Fibroblast of lung (primary cell): ENCODE results near the gene PAX7. TPM values are rescaled to one million over a fixed set of nuclear protein-coding genes. Genes with fewer than 3 reads are reported as not detected.

Source experiments
- DNase-seq, 2 donors: peaks; one replicate each; pipeline versions ENCODE4 v3.0.0 to v3.0.0-alpha.2; 2010; ENCODE audit warnings: low read depth in 2 of 2
- H2AFZ ChIP-seq: 2 replicates; pipeline ENCODE4 v1.5.1; 2012; ENCODE audit warnings: low read length, control low read depth, inconsistent platforms
- H3K27ac ChIP-seq: 2 replicates; pipeline ENCODE4 v1.5.1; 2011; ENCODE audit warnings: low read length, control low read depth; ENCODE audit not compliant: insufficient read depth
- H3K27me3 ChIP-seq: 2 replicates; pipeline ENCODE4 v1.5.1; 2011; ENCODE audit warnings: mild to moderate bottlenecking, low read length; ENCODE audit not compliant: control insufficient read depth, insufficient read depth
- H3K36me3 ChIP-seq: 2 replicates; pipeline ENCODE4 v1.5.1; 2011; ENCODE audit warnings: low read length; ENCODE audit not compliant: control insufficient read depth, insufficient read depth
- H3K4me1 ChIP-seq: 2 replicates; pipeline ENCODE4 v1.5.1; 2011; ENCODE audit warnings: low read length; ENCODE audit not compliant: control insufficient read depth, insufficient read depth; ENCODE audit errors: extremely low read depth
- H3K4me2 ChIP-seq: 2 replicates; pipeline ENCODE4 v1.5.1; 2011; ENCODE audit warnings: low read length, control low read depth; ENCODE audit not compliant: insufficient read depth; ENCODE audit errors: extremely low read depth
- H3K4me3 ChIP-seq, 4 experiments: fragments of 200-600 bp in 1 of 4; sonication (generic) in 1 of 4; replicated peaks in 1 of 4; 2 replicates each; pipeline ENCODE4 v1.5.1; 2011 to 2016; ENCODE audit warnings: low read length in 4 of 4, low read depth in 3 of 4, mild to moderate bottlenecking in 3 of 4, control low read depth in 2 of 4, inconsistent platforms in 1 of 4, mixed read lengths in 1 of 4; ENCODE audit not compliant: insufficient read depth in 1 of 4; ENCODE audit errors: control extremely low read depth in 1 of 4
- H3K79me2 ChIP-seq: 2 replicates; pipeline ENCODE4 v1.5.1; 2012; ENCODE audit warnings: mild to moderate bottlenecking, low read length, inconsistent platforms; ENCODE audit not compliant: control insufficient read depth, insufficient read depth
- H3K9ac ChIP-seq: 2 replicates; pipeline ENCODE4 v1.5.1; 2011; ENCODE audit warnings: mild to moderate bottlenecking, low read length, control low read depth; ENCODE audit not compliant: insufficient read depth
- H3K9me3 ChIP-seq: 2 replicates; pipeline ENCODE4 v1.5.1; 2012; ENCODE audit warnings: low read depth, low read length; ENCODE audit not compliant: control insufficient read depth, insufficient read depth
- H4K20me1 ChIP-seq: 2 replicates; pipeline ENCODE4 v1.5.1; 2011; ENCODE audit warnings: low read length; ENCODE audit not compliant: control insufficient read depth, insufficient read depth; ENCODE audit errors: extremely low read depth
- EZH2 ChIP-seq: IDR thresholded peaks from 2 replicates; pipeline ENCODE4 v1.5.1; 2012; ENCODE audit warnings: low read length, control low read depth, mild to moderate bottlenecking; ENCODE audit errors: missing control alignments
- polyA plus RNA-seq, 2 donors: library from polyadenylated mRNA; depleted of rRNA in 1 of 2; stranded (reverse) in 1 of 2; unstranded in 1 of 2; fragments of >200 nt; gene quantifications; 2 replicates each; pipeline ENCODE4 v1.2.1, GENCODE V29; 2011 to 2012; ENCODE audit warnings: missing spikeins in 1 of 2
- total RNA-seq: library from RNA; depleted of rRNA; stranded (reverse); fragments of >200 nt; gene quantifications from 2 replicates; pipeline ENCODE4 v1.2.1, GENCODE V29; 2014
- TF ChIP-seq, protein P1 (sequence below), 2 donors: IDR thresholded peaks in 1 of 2; conservative IDR thresholded peaks in 1 of 2; 1 replicate in 1 of 2; 2 replicates in 1 of 2; pipeline ENCODE4 v1.5.1; 2011 to 2012; ENCODE audit warnings: low read length in 2 of 2, control low read depth in 1 of 2, inconsistent platforms in 1 of 2, low read depth in 1 of 2, mild to moderate bottlenecking in 1 of 2

The PAX7 gene
- total and polyA plus RNA-seq, 2 donors (not counting 1 experiment from before 2014, with no cell fraction given): not detected

- H3K4me3 ChIP-seq: no peak overlapping the region
- TF ChIP-seq EZH2: no peak
- TF ChIP-seq, protein P1, sequence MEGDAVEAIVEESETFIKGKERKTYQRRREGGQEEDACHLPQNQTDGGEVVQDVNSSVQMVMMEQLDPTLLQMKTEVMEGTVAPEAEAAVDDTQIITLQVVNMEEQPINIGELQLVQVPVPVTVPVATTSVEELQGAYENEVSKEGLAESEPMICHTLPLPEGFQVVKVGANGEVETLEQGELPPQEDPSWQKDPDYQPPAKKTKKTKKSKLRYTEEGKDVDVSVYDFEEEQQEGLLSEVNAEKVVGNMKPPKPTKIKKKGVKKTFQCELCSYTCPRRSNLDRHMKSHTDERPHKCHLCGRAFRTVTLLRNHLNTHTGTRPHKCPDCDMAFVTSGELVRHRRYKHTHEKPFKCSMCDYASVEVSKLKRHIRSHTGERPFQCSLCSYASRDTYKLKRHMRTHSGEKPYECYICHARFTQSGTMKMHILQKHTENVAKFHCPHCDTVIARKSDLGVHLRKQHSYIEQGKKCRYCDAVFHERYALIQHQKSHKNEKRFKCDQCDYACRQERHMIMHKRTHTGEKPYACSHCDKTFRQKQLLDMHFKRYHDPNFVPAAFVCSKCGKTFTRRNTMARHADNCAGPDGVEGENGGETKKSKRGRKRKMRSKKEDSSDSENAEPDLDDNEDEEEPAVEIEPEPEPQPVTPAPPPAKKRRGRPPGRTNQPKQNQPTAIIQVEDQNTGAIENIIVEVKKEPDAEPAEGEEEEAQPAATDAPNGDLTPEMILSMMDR (conservative IDR thresholded peaks at IDR 0.05 in 1 of 2, IDR thresholded peaks at IDR 0.05 in 1 of 2; ENCODE audit: low read depth in 1 of 2, low read length in 2 of 2): no peak
- H3K36me3 ChIP-seq: no peaks in the 10 kb centered on the region
- no peaks in the 10 kb centered on the region for H3K79me2 ChIP-seq
- no peaks in the 10 kb centered on the region for H3K4me1 ChIP-seq
- no peak for DNase-seq
- H3K9ac ChIP-seq: no peak overlapping the region
- no peak overlapping the region for H3K4me2 ChIP-seq
- H3K27ac ChIP-seq: no peak overlapping the region
- no peak overlapping the region for H2AFZ ChIP-seq
- H3K27me3 ChIP-seq: no peaks in the 10 kb centered on the region
- H3K9me3 ChIP-seq: no peaks in the 10 kb centered on the region
- no peaks in the 10 kb centered on the region for H4K20me1 ChIP-seq
Observed at GRCh38 chr1:18781031-18781430, 150.4 kb downstream of the PAX7 start.

GRCh38 chr1:18783705-18784481 lies 153.2 kb downstream of the PAX7 start:
- H3K36me3 ChIP-seq: no peaks in the 10 kb centered on the region
- TF ChIP-seq EZH2: no peak
- TF ChIP-seq, protein P1 (conservative IDR thresholded peaks at IDR 0.05 in 1 of 2, IDR thresholded peaks at IDR 0.05 in 1 of 2; ENCODE audit: low read depth in 1 of 2, low read length in 2 of 2): no peak
- H2AFZ ChIP-seq: no peak overlapping the region
- H3K27ac ChIP-seq: no peak overlapping the region
- H3K79me2 ChIP-seq: no peaks in the 10 kb centered on the region
- H3K9ac ChIP-seq: no peak overlapping the region
- H4K20me1 ChIP-seq: no peaks in the 10 kb centered on the region
- H3K4me2 ChIP-seq: no peak overlapping the region
- H3K4me1 ChIP-seq: no peaks in the 10 kb centered on the region
- H3K9me3 ChIP-seq: no peaks in the 10 kb centered on the region
- H3K27me3 ChIP-seq: no peaks in the 10 kb centered on the region
- DNase-seq: no peak
- H3K4me3 ChIP-seq: no peak overlapping the region

DNA sequence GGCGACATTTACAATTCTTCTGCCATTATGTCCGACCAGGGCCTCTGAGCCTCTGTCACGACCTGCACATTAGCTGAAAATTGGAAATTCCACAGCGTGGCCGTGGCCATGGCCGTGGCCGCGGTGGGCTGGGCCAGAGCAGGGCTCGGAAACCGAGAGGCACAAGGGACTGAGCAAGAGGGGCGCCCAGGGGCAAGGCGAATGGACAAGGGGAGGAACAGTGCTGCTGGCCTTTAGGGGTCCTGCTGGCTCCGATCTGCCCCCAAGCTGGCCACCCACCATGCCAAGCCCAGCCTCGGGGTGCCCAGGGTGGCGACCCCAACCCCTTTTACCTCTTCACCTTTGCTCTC lies 153.8 kb downstream of the PAX7 start:
- H3K36me3 ChIP-seq: no peaks in the 10 kb centered on the region
- H3K4me3 ChIP-seq: no peak overlapping the region
- H3K9ac ChIP-seq: no peak overlapping the region
- H3K9me3 ChIP-seq: no peaks in the 10 kb centered on the region
- no peaks in the 10 kb centered on the region for H3K27me3 ChIP-seq
- H3K4me2 ChIP-seq: no peak overlapping the region
- no peak overlapping the region for H2AFZ ChIP-seq
- no peaks in the 10 kb centered on the region for H3K79me2 ChIP-seq
- H3K27ac ChIP-seq: no peak overlapping the region
- H4K20me1 ChIP-seq: no peaks in the 10 kb centered on the region
- TF ChIP-seq EZH2: no peak
- TF ChIP-seq, protein P1 (conservative IDR thresholded peaks at IDR 0.05 in 1 of 2, IDR thresholded peaks at IDR 0.05 in 1 of 2; ENCODE audit: low read depth in 1 of 2, low read length in 2 of 2): no peak
- no peak for DNase-seq
- no peaks in the 10 kb centered on the region for H3K4me1 ChIP-seq
